HFF-Myc (cell line): ENCODE results near the gene SLC35E3.

Experiments used
- DNase-seq: peaks from one replicate; pipeline ENCODE4 v3.0.0-alpha.2; 2011; ENCODE audit warnings: low read depth; ENCODE audit errors: extremely low read depth
- H3K4me3 ChIP-seq: replicated peaks from 2 replicates; pipeline ENCODE4 v1.5.1; 2011; ENCODE audit warnings: low read depth, mild to moderate bottlenecking, control low read depth, low read length
- TF ChIP-seq, protein P1 (sequence below): IDR thresholded peaks from 2 replicates; pipeline ENCODE4 v1.5.1; 2012; ENCODE audit warnings: mild to moderate bottlenecking, low read depth, low read length, control low read depth; ENCODE audit errors: missing control alignments

SLC35E3 gene

DNA sequence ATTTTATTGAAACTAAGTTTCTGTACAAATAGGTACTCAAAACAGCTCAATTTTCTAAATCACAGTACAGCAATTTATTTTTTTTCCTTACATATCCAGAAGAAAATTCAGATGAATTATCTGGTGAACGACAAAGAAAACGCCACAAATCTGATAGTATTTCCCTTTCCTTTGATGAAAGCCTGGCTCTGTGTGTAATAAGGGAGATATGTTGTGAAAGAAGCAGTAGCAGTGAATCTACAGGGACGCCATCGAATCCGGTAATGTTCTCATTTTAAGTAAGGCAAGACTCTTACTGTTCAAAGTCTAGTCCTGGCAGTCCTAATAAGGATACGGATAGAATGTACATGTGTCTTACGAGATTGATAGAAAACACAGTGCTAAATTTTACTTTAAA lies 82.7 kb downstream of the SLC35E3 start:
- no peak for DNase-seq
- TF ChIP-seq, protein P1, sequence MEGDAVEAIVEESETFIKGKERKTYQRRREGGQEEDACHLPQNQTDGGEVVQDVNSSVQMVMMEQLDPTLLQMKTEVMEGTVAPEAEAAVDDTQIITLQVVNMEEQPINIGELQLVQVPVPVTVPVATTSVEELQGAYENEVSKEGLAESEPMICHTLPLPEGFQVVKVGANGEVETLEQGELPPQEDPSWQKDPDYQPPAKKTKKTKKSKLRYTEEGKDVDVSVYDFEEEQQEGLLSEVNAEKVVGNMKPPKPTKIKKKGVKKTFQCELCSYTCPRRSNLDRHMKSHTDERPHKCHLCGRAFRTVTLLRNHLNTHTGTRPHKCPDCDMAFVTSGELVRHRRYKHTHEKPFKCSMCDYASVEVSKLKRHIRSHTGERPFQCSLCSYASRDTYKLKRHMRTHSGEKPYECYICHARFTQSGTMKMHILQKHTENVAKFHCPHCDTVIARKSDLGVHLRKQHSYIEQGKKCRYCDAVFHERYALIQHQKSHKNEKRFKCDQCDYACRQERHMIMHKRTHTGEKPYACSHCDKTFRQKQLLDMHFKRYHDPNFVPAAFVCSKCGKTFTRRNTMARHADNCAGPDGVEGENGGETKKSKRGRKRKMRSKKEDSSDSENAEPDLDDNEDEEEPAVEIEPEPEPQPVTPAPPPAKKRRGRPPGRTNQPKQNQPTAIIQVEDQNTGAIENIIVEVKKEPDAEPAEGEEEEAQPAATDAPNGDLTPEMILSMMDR = no peak
- H3K4me3 ChIP-seq = no peak overlapping the region
